Liver (tissue), 3 donors: ENCODE data around the gene SUCLG2.

ENCODE experiments used
- CTCF ChIP-seq: fragments of 150-350 bp; IDR thresholded peaks from 2 replicates; pipeline ENCODE4 v1.5.1; 2017; ENCODE audit warnings: improper control_type of control experiment, low read depth, low read length; ENCODE audit not compliant: missing input control
- EGR1 ChIP-seq, 2 donors: IDR thresholded peaks; 2 replicates each; pipeline ENCODE4 v1.6.1; 2016 to 2018; ENCODE audit warnings: antibody characterized with exemption in 2 of 2, low read depth in 2 of 2
- FOXA1 ChIP-seq: IDR thresholded peaks from 2 replicates; pipeline ENCODE4 v1.6.1; 2016; ENCODE audit warnings: antibody characterized with exemption
- GABPA ChIP-seq, 2 donors: IDR thresholded peaks in 1 of 2; conservative IDR thresholded peaks in 1 of 2; 2 replicates each; pipeline ENCODE4 v1.6.1; 2016; ENCODE audit warnings: antibody characterized with exemption in 2 of 2, mild to moderate bottlenecking in 1 of 2, moderate library complexity in 1 of 2
- JUND ChIP-seq, 2 donors: IDR thresholded peaks; 2 replicates each; pipeline ENCODE4 v1.6.1; 2016; ENCODE audit warnings: antibody characterized with exemption in 2 of 2
- RAD21 ChIP-seq, 2 donors: IDR thresholded peaks; 2 replicates each; pipeline ENCODE4 v1.6.1; 2016; ENCODE audit warnings: antibody characterized with exemption in 2 of 2, mild to moderate bottlenecking in 2 of 2
- REST ChIP-seq: IDR thresholded peaks from 2 replicates; pipeline ENCODE4 v1.6.1; 2016; ENCODE audit warnings: antibody characterized with exemption, mild to moderate bottlenecking
- SP1 ChIP-seq: IDR thresholded peaks from 2 replicates; pipeline ENCODE4 v1.6.1; 2018; ENCODE audit warnings: antibody characterized with exemption, mild to moderate bottlenecking
- TAF1 ChIP-seq: conservative IDR thresholded peaks from 2 replicates; pipeline ENCODE4 v1.6.1; 2016; ENCODE audit warnings: antibody characterized with exemption, mild to moderate bottlenecking
- ZBTB33 ChIP-seq: IDR thresholded peaks from 2 replicates; pipeline ENCODE4 v1.6.1; 2016; ENCODE audit warnings: antibody characterized with exemption
- TF ChIP-seq, protein P1 (sequence below): IDR thresholded peaks from 2 replicates; pipeline ENCODE4 v1.6.1; 2016; ENCODE audit warnings: antibody characterized with exemption
- donor health status: healthy.
- donor health status: healthy.

GRCh38 chr3:67521053-67521646, 133.3 kb downstream of the SUCLG2 start:
- TF ChIP-seq CTCF (no peak), ZBTB33 (no peak), RAD21 (IDR thresholded peaks at IDR 0.05) (no peak), GABPA (IDR thresholded peaks at IDR 0.05 in 1 of 2, conservative IDR thresholded peaks at IDR 0.05 in 1 of 2) (no peak), EGR1 (IDR thresholded peaks at IDR 0.05; ENCODE audit: low read depth in 2 of 2) (no peak), SP1 (no peak), JUND (IDR thresholded peaks at IDR 0.05) (no peak), TAF1 (no peak), REST (no peak), FOXA1 (no peak)
- TF ChIP-seq, protein P1, sequence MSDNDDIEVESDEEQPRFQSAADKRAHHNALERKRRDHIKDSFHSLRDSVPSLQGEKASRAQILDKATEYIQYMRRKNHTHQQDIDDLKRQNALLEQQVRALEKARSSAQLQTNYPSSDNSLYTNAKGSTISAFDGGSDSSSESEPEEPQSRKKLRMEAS, result no peak
